ENCODE results near the gene EPB41L4B. TPM values are rescaled to one million over a fixed set of nuclear protein-coding genes. Genes with fewer than 3 reads are reported as not detected.

The EPB41L4B gene
- total RNA-seq, 2 donors from 2014 or later, result 13.3 to 15.1 TPM

DNA sequence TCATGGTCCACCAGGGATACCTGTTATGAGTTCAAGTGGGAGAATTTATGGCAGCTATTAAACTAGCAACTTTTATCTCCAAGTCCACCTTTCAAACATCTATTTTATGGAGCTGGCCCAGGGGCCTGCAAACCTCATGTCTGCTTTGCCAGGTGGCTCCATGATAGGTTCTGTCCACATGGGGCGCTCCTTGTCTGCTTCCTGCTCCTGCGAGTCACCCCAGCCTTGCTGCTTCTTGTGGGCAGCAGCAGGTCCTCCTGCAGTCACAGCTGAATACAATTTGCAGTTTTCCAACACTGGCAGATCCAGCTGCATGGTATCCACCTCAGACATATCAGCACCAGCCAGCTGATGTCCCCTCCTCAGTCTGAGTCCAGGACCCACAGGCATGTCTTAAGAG lies 114.2 kb downstream of the EPB41L4B start:
- no peak overlapping the region for H3K27ac ChIP-seq
- no peak overlapping the region for H3K4me3 ChIP-seq
- no peaks in the 10 kb centered on the region for H3K4me1 ChIP-seq (replicated peaks)
- no peaks in the 10 kb centered on the region for H3K27me3 ChIP-seq (replicated peaks; ENCODE audit: insufficient read depth)
- H3K9me3 ChIP-seq, result no peaks in the 10 kb centered on the region
- WGBS, result 61% methylated on average over 2 of the region's 2 CpGs
- TF ChIP-seq, protein P1, sequence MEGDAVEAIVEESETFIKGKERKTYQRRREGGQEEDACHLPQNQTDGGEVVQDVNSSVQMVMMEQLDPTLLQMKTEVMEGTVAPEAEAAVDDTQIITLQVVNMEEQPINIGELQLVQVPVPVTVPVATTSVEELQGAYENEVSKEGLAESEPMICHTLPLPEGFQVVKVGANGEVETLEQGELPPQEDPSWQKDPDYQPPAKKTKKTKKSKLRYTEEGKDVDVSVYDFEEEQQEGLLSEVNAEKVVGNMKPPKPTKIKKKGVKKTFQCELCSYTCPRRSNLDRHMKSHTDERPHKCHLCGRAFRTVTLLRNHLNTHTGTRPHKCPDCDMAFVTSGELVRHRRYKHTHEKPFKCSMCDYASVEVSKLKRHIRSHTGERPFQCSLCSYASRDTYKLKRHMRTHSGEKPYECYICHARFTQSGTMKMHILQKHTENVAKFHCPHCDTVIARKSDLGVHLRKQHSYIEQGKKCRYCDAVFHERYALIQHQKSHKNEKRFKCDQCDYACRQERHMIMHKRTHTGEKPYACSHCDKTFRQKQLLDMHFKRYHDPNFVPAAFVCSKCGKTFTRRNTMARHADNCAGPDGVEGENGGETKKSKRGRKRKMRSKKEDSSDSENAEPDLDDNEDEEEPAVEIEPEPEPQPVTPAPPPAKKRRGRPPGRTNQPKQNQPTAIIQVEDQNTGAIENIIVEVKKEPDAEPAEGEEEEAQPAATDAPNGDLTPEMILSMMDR (IDR thresholded peaks at IDR 0.05), result no peak
- TF ChIP-seq POLR2AphosphoS5 (IDR thresholded peaks at IDR 0.05) (no peak), POLR2A (IDR thresholded peaks at IDR 0.05) (no peak)
- H3K36me3 ChIP-seq, result no peaks in the 10 kb centered on the region
- no peak for DNase-seq (ENCODE audit: low spot score)
- intact Hi-C loops (cut with DNase I), result no loop called here

DNA sequence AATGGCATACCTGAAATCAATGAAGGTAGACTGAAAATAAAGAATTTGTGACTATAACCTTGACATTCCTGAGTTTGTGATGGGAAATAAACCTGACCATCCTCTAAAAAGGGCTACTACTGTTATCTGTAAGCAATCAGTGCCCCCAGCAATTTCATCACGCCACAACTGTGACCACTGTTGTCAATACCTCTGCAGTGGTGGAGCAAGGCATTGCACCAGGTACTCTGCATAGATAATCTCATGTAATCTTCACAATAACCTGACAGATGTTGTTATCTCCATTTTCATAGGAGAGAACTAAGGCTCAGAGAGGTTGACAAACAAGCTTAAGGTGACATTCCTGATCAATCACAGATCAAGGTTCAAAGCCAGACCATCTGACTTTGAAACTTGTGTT lies 115.3 kb downstream of the EPB41L4B start:
- no peaks in the 10 kb centered on the region for H3K9me3 ChIP-seq
- no peak for DNase-seq (ENCODE audit: low spot score)
- intact Hi-C loops (cut with DNase I), result no loop called here
- no peaks in the 10 kb centered on the region for H3K27me3 ChIP-seq (replicated peaks; ENCODE audit: insufficient read depth)
- no peak for TF ChIP-seq POLR2A (IDR thresholded peaks at IDR 0.05)
- TF ChIP-seq POLR2AphosphoS5 (IDR thresholded peaks at IDR 0.05), result no peak
- TF ChIP-seq, protein P1 (IDR thresholded peaks at IDR 0.05), result no peak
- 63% methylated on average over 1 of the region's 1 CpG for WGBS
- no peaks in the 10 kb centered on the region for H3K4me1 ChIP-seq (replicated peaks)
- H3K27ac ChIP-seq, result no peak overlapping the region
- H3K36me3 ChIP-seq, result no peaks in the 10 kb centered on the region
- no peak overlapping the region for H3K4me3 ChIP-seq

DNA sequence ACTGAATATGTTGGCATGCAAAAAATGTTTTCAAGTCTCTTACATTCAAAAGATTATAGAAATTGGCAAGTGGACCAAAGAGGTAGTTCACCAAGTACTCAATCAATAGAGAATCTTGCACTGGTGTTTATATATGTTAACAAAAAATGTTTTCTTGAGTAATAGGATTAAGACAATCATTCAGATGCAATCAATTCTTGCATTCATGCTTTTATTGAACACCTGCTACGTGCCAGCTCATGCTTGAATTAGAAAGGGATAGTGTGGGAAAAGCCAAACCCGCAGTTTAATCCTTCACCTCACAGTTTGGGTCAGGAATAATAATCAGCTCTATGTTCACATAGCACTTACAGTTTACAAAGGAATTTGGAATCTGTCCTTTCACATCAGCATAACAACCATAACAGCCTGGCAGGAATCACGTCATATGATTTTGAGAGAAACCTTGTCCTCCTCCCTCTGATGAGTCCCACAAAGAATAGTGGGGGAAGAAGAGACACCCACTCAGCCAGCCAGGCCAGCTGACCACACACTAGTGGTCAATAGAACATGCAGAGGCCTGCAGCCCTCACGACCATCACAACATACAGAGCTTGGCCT lies 117.0 kb downstream of the EPB41L4B start:
- no peak overlapping the region for H3K27ac ChIP-seq
- DNase-seq (ENCODE audit: low spot score), result no peak
- 88% methylated on average over 4 of the region's 4 CpGs for WGBS

DNA sequence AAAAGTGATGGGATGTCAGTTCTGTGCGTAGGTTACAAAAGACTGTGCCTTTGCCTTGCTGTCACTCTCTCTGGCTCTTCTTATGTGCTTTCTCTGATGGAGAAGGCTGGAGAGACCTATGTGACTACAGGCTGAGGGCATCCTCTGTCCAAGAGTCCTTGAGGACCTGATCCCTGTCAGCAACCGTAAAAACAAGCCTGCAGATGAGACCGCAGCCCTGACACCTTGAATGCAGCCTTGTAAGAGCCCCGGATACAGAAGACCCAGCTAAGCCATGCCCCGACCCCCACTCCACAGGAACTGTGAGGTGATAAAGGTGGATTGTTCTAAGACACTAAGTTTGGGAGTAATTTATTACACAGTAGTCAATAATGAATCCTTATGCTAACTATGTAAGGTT lies 121.2 kb downstream of the EPB41L4B start:
- no peak for DNase-seq (ENCODE audit: low spot score)
- Histone ChIP-seq H3K4me3 (no peak overlapping the region), H3K27me3 (replicated peaks; ENCODE audit: insufficient read depth) (no peaks in the 10 kb centered on the region), H3K9me3 (no peaks in the 10 kb centered on the region), H3K36me3 (no peaks in the 10 kb centered on the region), H3K4me1 (replicated peaks) (no peaks in the 10 kb centered on the region), H3K27ac (no peak overlapping the region)
- intact Hi-C loops (cut with DNase I), result no loop called here
- 84% methylated on average over 5 of the region's 5 CpGs for WGBS
- TF ChIP-seq POLR2AphosphoS5 (IDR thresholded peaks at IDR 0.05) (no peak), POLR2A (IDR thresholded peaks at IDR 0.05) (no peak)
- TF ChIP-seq, protein P1 (IDR thresholded peaks at IDR 0.05), result no peak

More for the DNA sequence above, 117.0 kb downstream of the EPB41L4B start:
- Histone ChIP-seq H3K36me3 (no peaks in the 10 kb centered on the region), H3K9me3 (no peaks in the 10 kb centered on the region), H3K27me3 (replicated peaks; ENCODE audit: insufficient read depth) (no peaks in the 10 kb centered on the region), H3K4me3 (no peak overlapping the region), H3K4me1 (replicated peaks) (no peaks in the 10 kb centered on the region)
- TF ChIP-seq, protein P1 (IDR thresholded peaks at IDR 0.05), result no peak
- TF ChIP-seq POLR2AphosphoS5 (IDR thresholded peaks at IDR 0.05), result no peak
- TF ChIP-seq POLR2A (IDR thresholded peaks at IDR 0.05), result no peak
- intact Hi-C loops (cut with DNase I), result no loop called here

DNA sequence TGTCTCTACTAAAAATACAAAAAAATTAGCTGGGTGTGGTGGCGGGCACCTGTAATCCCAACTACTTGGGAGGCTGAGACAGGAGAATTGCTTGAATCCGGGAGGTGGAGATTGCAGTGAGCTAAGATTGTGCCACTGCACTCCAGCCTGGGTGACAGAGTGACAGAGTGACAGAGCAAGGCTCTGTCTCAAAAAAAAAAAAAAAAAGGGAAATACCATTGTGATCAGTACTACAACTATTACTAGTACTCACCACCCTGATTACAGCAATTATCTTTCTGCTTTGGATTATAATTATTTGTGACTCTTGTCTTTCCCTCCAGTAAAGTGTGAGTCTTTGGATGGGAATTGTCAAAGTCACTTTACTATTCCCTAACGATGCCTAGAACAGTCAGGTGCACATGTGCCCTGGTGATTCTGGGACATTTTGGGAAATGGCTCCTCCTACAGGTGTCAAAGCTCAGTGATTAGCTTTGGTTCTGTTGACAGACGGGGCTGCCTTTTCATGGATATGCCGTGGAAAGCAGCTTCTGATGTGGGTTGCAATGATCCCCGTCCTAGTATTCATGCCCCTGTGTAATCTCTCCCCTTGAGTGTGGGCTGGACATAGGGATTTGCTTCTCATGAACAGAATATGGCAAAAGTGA lies 122.0 kb downstream of the EPB41L4B start:
- H3K4me1 ChIP-seq (replicated peaks), result no peaks in the 10 kb centered on the region
- no peak for DNase-seq (ENCODE audit: low spot score)
- H3K4me3 ChIP-seq, result no peak overlapping the region
- TF ChIP-seq, protein P1 (IDR thresholded peaks at IDR 0.05), result no peak
- TF ChIP-seq POLR2AphosphoS5 (IDR thresholded peaks at IDR 0.05) (no peak), POLR2A (IDR thresholded peaks at IDR 0.05) (no peak)
- no peak overlapping the region for H3K27ac ChIP-seq
- intact Hi-C loops (cut with DNase I), result no loop called here
- H3K36me3 ChIP-seq, result no peaks in the 10 kb centered on the region
- 74% methylated on average over 6 of the region's 6 CpGs for WGBS
- H3K27me3 ChIP-seq (replicated peaks; ENCODE audit: insufficient read depth), result no peaks in the 10 kb centered on the region
- no peaks in the 10 kb centered on the region for H3K9me3 ChIP-seq
